ENCODE data around the gene MEX3A.
"Not testable (repeated sequence)": the region's sequence is repeated elsewhere in the genome, so short reads cannot be mapped to it uniquely, and the experiment has no call there.

Gene MEX3A

GRCh38 chr1:156077430-156077760 is 4.9 kb downstream of the MEX3A start:
- DNase-seq, result no peak

GRCh38 chr1:156076609-156077429 is 5.4 kb downstream of the MEX3A start:
- DNase-seq, result no peak

- DNase-seq, result no peak
Measured at GRCh38 chr1:156075775-156076204, 6.5 kb downstream of the MEX3A start.

- DNase-seq, result no peak
Measured at GRCh38 chr1:156075162-156075561, 7.1 kb downstream of the MEX3A start.

GRCh38 chr1:156074661-156075060 is 7.6 kb downstream of the MEX3A start:
- no peak for DNase-seq

GRCh38 chr1:156073740-156074139 is 8.5 kb downstream of the MEX3A start:
- no peak for DNase-seq

- no peak for DNase-seq
Measured at GRCh38 chr1:156073110-156073687, 9.1 kb downstream of the MEX3A start.

GRCh38 chr1:156072251-156072650 is 10.0 kb downstream of the MEX3A start:
- DNase-seq, result no peak

GRCh38 chr1:156071332-156071816 is 10.9 kb downstream of the MEX3A start:
- not testable (repeated sequence) for DNase-seq

GRCh38 chr1:156070548-156070947 is 11.7 kb downstream of the MEX3A start:
- no peak for DNase-seq

GRCh38 chr1:156069490-156070455 is 12.5 kb downstream of the MEX3A start:
- no peak for DNase-seq

GRCh38 chr1:156067262-156067661 is 15.0 kb downstream of the MEX3A start:
- no peak for DNase-seq

- no peak for DNase-seq
Measured at GRCh38 chr1:156065871-156066270, 16.4 kb downstream of the MEX3A start.

- DNase-seq, result no peak
Measured at GRCh38 chr1:156065212-156065611, 17.1 kb downstream of the MEX3A start.

GRCh38 chr1:156064615-156065014 is 17.6 kb downstream of the MEX3A start:
- no peak for DNase-seq

- no peak for DNase-seq
Measured at GRCh38 chr1:156063997-156064285, 18.3 kb downstream of the MEX3A start.

GRCh38 chr1:156062189-156062588 is 20.1 kb downstream of the MEX3A start:
- no peak for DNase-seq

- DNase-seq, result peak; percentile 94
Measured at GRCh38 chr1:156060937-156061636, 21.2 kb downstream of the MEX3A start, which contains the start of gene RAB25. TSS of gene RAB25 (plus strand) at chr1:156061160. CDS start at chr1:156061401, 241 bp downstream.

- DNase-seq, result no peak
Measured at GRCh38 chr1:156056326-156056849, 25.9 kb downstream of the MEX3A start.

GRCh38 chr1:156055281-156056048 is 26.8 kb downstream of the MEX3A start:
- DNase-seq, result no peak

GRCh38 chr1:156054500-156055280 is 27.6 kb downstream of the MEX3A start, which contains the start of gene LAMTOR2:
TSS of gene LAMTOR2 (plus strand) at chr1:156054782. CDS start at chr1:156054890, 108 bp downstream.
- DNase-seq, result peak; percentile 100
